AML-193 (cell line): ENCODE measurements around the gene NR5A2.

Source experiments
- DNase-seq, 2 experiments: peaks; one replicate each; lab custom pipeline; 2025; lab: John Stamatoyannopoulos, UW

The NR5A2 gene

DNA sequence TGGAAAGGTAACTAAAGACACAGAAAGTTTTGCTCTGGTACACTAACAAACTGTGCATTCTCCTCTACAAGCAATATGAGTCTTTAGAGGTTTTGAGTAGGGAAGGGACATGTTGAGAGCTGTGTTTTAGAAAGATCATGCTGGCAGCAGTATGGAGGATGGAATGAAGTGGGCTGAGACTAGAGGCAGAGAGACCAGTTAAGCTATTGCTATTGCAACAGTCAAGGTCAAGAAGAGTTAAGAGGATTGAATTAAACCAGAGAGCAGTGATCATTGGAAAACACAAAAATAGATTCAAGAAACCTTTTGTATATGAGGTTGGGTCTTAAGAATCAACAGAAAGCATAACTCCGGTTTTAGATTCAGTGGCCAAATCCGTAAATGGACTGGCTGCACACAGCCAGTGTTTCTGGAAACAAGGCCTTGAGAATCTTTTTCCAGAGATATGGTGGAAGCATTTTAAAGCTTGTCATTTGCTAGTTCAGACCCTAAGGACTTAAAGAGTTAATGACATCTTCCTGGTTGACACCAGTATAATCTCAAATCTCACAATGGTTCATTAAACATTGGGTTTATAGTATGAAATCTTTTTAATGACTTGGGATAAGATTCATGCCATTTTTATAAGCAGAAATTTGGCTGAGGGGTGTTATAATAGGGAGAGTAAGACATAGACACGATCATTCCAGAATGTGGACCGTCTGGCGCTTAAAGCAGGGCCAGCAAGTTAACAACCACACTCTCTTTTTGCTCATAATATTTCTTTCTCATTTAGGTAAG is 177.9 kb downstream of the NR5A2 start:
- no peak for DNase-seq

DNA sequence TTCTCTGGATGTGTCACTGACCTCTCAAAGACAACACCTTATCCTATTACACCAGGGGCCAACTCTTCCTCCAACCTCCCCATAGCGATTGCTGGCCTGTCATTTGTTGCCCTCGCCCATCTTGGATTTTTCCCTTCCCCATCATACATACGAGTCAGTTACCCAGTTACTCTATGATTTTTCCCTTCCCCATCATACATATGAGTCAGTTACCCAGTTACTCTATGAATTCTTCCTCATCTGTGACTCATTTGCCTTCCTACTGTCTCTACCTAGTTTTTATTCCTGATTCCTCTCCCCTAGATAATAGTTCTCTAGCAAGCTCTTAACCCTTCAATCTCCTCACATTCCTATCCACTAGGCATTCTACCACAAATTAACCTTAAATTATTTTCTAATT is 178.8 kb downstream of the NR5A2 start:
- DNase-seq = no peak

DNA sequence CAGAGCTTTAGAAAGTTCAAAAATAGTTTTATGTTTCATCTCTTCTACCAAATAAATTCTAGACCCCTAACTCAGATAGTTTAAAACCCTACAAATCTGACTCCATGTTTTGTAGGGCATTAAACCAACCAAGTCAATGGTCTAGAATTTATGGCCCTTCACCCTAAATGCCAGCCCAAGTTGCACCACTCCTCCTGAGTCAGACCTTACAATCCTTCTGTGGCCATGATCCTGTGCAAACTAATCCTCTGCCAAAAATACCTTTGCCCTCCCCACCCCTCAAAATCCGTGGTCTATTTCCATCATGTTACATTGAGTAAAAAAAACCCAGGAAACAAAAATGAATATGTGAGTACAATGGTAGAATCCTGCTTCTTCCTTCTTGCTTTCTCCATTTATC is 179.3 kb downstream of the NR5A2 start:
- DNase-seq = no peak

DNA sequence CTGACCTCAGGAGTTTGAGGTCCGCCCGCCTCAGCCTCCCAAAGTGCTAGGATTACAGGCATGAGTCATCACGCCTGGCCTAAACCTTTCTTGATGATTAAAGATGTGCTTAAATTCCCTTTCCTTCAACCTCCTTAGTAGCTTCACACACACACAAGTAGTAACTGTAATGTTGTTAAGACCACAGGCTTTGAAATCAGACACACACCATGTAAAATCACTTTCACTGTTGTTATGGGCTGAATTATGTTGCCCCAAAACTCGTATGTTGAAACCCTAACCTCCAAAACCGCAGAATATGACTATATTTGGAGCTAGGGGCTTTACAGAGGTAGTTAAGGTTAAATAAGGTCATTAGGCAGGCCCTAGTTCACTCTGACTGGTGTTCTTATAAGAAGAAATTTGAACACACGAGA is 180.2 kb downstream of the NR5A2 start:
- peak; percentile 23 to 47 for DNase-seq

DNA sequence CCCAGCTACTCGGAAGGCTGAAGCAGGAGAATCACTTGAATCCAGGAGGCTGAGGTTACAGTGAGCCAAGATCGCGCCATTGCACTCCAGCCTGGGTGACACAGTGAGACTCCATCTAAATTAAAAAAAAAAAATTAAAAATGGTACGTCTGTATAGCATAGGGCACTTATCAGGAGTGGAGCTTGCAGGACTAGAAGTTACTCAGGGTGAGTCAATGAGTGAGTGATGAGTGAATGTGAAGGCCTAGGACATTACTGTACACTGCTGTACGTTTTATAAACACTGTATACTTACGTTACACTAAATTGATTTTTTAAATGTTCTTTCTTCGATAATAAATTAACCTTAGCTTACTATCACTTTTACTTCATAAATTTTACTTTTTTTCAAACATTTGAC is 183.6 kb downstream of the NR5A2 start:
- no peak for DNase-seq

DNA sequence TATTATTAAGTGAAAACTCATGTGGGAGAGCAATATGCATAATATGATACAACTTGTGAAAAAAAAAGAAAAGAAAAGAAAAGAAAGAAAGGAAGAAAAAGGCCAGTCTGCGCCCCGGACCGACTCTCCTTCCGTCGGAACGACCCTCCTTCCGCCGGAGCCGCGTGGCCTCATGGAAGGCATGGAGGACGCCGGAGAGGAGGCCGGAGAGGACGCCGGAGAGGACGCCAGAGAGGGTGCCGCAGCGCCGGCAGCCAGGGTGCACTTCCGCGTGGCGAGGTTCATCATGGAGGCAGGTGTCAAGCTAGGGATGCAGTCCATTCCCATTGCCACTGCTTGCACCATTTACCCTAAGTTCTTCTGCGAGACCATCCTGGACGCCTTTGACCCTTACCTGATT is 185.9 kb downstream of the NR5A2 start:
- DNase-seq = no peak

DNA sequence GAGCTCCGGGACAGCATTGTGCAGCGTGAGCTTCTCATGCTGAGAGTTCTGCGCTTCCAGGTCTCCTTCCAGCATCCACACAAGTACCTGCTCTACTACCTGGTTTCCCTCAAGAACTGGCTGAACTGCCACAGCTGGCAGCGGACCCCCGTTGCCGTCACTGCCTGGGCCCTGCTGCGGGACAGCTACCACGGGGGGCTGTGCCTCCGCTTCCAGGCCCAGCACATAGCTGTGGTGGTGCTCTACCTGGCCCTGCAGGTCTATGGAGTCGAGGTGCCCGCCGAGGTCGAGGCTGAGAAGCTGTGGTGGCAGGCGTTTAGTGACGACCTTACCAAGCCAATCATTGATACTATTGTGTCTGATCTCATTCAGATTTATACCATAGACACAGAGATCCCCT is 186.4 kb downstream of the NR5A2 start:
- no peak for DNase-seq

DNA sequence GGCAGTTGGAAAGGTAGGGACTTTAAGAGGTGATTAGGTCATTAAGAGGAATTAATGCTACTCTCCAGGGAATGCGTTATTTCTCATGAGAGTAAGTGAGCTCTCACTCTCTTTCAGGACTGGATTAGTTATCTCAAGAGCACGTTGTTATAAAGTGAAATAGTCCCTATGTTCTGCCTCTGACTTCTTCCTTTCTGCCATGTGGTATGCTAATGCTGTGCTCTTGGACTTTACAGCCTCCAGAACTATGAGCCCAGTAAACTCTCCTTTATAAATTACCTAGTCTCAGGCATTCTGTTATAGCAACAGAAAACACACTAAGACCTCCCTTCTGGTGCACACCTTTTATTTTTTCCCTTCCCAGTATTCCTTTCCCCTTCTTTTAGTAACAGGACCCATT is 187.8 kb downstream of the NR5A2 start:
- DNase-seq = no peak

DNA sequence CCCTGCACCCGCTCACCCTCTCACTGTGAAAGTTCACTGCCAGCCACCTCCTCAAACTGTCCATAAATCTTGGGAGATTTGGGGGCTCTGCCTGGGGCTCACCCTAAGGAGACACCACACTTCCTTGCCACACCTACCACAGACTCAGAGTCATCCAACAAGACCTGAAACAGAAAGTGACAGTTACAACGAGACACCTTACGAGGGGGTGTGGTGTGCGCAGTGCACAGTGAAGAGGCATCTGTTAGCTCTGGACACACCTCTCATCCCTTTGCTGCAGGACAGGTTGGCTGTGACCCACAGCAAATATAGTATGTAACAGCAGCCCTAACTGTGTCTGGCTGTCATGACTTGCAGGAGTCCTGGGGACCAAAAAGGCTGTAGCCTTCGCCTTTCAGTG is 190.2 kb downstream of the NR5A2 start:
- DNase-seq = no peak

DNA sequence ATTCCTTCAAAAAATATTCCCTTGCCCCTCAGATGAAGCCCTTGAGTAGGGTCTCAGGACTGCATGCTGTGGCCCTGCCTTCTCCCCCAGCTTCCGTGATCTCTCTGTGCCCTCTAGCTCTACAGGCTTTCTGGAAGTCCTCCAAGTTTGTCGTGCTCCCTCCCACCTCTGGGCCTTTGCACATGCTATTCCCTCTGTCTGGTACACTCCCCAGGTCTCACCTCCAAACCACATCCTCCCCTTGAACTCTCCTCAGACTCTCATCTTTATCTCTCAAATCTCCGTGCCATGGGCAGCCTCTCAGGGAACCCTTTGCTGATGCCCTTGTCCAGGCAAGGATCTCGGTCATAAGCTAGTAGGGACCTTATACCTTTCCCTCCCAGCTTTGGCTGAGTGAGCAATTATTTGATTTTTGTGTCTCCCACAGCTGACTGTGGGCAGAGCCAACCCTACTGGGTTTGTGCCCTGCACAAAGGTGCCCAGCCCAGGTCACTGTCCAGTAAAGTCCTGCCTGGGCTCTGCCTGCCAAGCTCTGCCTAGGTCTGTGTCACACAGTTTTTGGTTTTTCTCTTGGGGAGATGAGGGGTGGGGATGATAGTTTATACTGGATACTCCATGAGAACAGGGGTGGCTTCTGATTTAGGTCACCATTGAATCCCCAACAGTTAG is 194.2 kb downstream of the NR5A2 start:
- DNase-seq = no peak

DNA sequence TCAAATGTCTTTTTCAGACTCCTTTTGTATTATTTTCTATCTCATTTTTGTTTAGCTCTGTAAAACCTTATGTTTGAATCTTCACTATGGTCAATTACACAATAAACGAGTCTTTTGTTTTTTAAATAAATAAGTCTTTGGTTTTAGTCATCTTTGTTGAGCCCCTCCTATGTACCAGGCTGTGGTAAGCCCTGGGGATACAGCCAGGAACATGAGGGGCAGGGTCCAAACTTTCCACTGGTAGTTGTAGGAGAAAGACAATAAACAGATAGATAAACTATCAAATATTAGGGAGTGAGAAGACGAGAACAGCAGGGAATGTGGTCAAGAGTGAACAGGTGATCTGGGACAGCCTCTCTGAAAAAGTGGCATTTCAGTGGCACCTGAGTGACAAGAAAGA is 195.7 kb downstream of the NR5A2 start:
- no peak for DNase-seq

DNA sequence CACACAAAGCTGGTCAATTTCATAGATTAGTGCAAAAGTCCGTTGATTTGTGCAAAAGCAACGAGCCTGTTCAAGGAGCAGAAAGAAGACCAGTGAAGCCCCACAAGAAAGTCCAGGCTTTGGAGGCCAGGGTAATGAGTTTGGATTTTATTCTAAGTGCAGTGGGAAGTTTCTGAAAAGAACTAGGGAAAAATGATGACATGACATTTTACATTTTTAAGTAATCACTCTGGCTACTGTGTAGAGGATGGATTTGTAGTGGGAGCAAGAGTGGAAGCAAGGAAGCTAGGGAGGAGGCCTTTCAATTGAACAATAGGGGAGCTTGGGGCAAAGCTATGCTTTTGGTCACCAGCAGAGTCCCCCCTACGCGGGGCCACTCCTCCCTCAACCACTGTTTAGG is 196.1 kb downstream of the NR5A2 start:
- no peak for DNase-seq

DNA sequence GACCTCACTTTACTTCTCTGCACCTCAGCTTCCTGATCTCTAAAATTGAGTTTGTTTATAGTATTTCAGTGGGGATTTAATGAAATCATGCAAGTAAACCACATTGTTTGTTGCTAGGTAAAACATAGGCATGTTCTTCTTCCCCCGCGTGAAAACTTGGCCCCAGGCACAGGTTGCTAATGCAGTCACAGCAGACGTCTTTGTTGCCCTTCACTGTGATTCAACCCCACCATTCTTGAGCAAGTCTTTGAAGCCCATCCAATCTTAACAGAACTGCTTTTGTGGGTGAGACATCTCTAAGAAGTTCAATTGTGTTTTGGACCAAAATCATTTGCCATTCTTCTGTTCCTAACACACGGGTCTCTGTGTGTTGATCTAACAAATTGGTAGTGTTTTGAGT is 196.8 kb downstream of the NR5A2 start:
- DNase-seq = no peak

DNA sequence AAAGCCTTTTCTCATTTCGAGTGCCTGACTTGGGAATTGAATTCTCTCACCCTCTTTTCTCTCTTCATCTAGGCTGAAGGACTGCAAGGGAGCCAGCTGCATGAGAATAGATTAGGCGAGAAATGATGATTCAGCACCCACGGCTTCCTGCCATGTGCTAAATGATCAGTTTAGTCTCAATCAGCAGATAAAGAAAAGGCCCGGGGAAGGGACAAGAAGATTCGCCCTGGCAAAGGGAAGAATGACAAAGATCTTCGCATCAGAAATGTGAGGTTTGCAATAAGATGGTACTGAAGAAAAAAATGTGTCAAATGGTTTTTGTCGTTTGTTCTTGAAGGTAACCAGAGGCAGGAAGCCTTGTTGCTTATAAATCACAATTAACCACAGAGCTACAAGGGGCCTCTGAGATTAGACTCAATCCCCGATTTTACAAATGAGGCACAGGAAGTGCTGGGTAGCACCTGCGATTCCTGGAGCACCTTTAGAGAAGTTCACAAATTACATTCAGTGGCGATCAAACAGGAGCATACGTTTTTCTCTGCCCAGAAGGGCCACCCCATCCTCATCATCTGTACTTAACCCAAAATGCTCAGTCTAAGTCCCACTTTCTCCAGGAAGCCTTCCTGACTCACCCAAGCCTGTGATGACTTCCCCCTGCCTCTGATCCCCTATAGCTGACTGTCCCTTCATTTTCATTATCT is 198.9 kb downstream of the NR5A2 start:
- no peak for DNase-seq

DNA sequence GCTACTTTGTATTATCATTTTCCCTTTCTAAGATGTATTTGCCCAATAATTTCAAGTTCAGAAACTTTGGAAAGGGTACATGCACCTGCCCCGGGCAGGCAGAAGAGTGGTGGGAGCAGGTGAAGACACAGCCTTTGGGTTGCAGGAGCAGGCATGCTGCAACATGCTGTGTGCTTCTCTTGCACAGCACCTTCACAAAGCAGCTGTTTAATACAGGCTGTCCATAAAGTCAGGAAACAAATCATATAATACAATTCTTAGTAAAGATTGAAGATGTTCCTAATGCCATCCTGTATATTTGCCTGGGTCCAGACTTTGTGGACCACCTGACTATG is 199.4 kb downstream of the NR5A2 start:
- no peak for DNase-seq
